NCI-H2171 treated with DMSO at 0.1 percent for 48 hours (cell line): ENCODE measurements around the gene FOXO4.
A peak's percentile ranks its signal among the peaks of the same experiment; 100 is the strongest.
"Not testable (repeated sequence)": the region's sequence is repeated elsewhere in the genome, so short reads cannot be mapped to it uniquely, and the experiment has no call there.

ENCODE experiments used
- DNase-seq: peaks from one replicate; lab custom pipeline; 2025; lab: John Stamatoyannopoulos, UW

Gene FOXO4

GRCh38 chrX:71095555-71095980 lies at the start of gene FOXO4:
Gene FOXO4, plus strand, starts transcription at chrX:71095851. Its CDS starts 678 bp downstream, at chrX:71096529.
- peak; percentile 82 for DNase-seq

- not testable (repeated sequence) for DNase-seq
Observed at GRCh38 chrX:71047891-71048290, 47.8 kb upstream of the FOXO4 start.

GRCh38 chrX:71052721-71053120 lies 42.9 kb upstream of the FOXO4 start:
- DNase-seq: no peak

- DNase-seq: no peak
Observed at GRCh38 chrX:71053217-71053621, 42.4 kb upstream of the FOXO4 start.

- no peak for DNase-seq
Observed at GRCh38 chrX:71056867-71057266, 38.8 kb upstream of the FOXO4 start.

- no peak for DNase-seq
Observed at GRCh38 chrX:71057848-71058530, 37.7 kb upstream of the FOXO4 start.

GRCh38 chrX:71060127-71060526 lies 35.5 kb upstream of the FOXO4 start:
- DNase-seq: no peak

- DNase-seq: no peak
Observed at GRCh38 chrX:71067089-71067488, 28.6 kb upstream of the FOXO4 start.

GRCh38 chrX:71067712-71068043 lies 28.0 kb upstream of the FOXO4 start:
- DNase-seq: peak; percentile 35

GRCh38 chrX:71068044-71068918 lies 27.4 kb upstream of the FOXO4 start, which contains the start of gene SNX12:
Gene SNX12, minus strand, starts transcription at chrX:71068334. Its CDS starts 28 bp downstream, at chrX:71068306.
- peak; percentile 94 for DNase-seq

- DNase-seq: no peak
Observed at GRCh38 chrX:71070531-71070930, 25.1 kb upstream of the FOXO4 start.

- DNase-seq: no peak
Observed at GRCh38 chrX:71081330-71082123, 14.1 kb upstream of the FOXO4 start.

- DNase-seq: no peak
Observed at GRCh38 chrX:71082124-71082647, 13.5 kb upstream of the FOXO4 start.

GRCh38 chrX:71082822-71083221 lies 12.8 kb upstream of the FOXO4 start:
- DNase-seq: no peak

GRCh38 chrX:71085900-71086299 lies 9.8 kb upstream of the FOXO4 start:
- no peak for DNase-seq

- no peak for DNase-seq
Observed at GRCh38 chrX:71091263-71091662, 4.4 kb upstream of the FOXO4 start.

GRCh38 chrX:71095033-71095432 lies 618 bp upstream of the FOXO4 start:
- DNase-seq: no peak

GRCh38 chrX:71095981-71096759 lies 519 bp downstream of the FOXO4 start:
- DNase-seq: peak; percentile 74

- no peak for DNase-seq
Observed at GRCh38 chrX:71096760-71097032, 1.0 kb downstream of the FOXO4 start.

GRCh38 chrX:71098302-71098701 lies 2.7 kb downstream of the FOXO4 start:
- peak; percentile 21 for DNase-seq

GRCh38 chrX:71098951-71099506 lies 3.4 kb downstream of the FOXO4 start:
- DNase-seq: no peak
